DMS79 (cell line): Measurements from ENCODE around the gene HIF1AN.

Source experiments
- DNase-seq: peaks from one replicate; lab custom pipeline; 2025; lab: John Stamatoyannopoulos, UW

Gene HIF1AN

GRCh38 chr10:100535715-100536353, at the start of gene HIF1AN:
HIF1AN (plus strand) TSS chr10:100535943; CDS start chr10:100535959, 16 bp downstream.
- peak; percentile 59 for DNase-seq

- no peak for DNase-seq
Measured at GRCh38 chr10:100487529-100487928, 48.2 kb upstream of the HIF1AN start.

- DNase-seq: no peak
Measured at GRCh38 chr10:100489396-100489795, 46.3 kb upstream of the HIF1AN start.

GRCh38 chr10:100490531-100490930, 45.2 kb upstream of the HIF1AN start:
- no peak for DNase-seq

- DNase-seq: no peak
Measured at GRCh38 chr10:100496567-100496966, 39.2 kb upstream of the HIF1AN start.

- DNase-seq: no peak
Measured at GRCh38 chr10:100498059-100498458, 37.7 kb upstream of the HIF1AN start.

- no peak for DNase-seq
Measured at GRCh38 chr10:100501423-100501822, 34.3 kb upstream of the HIF1AN start.

- DNase-seq: no peak
Measured at GRCh38 chr10:100502926-100503494, 32.7 kb upstream of the HIF1AN start.

GRCh38 chr10:100504096-100504495, 31.6 kb upstream of the HIF1AN start:
- DNase-seq: no peak

- no peak for DNase-seq
Measured at GRCh38 chr10:100505164-100505563, 30.6 kb upstream of the HIF1AN start.

- DNase-seq: no peak
Measured at GRCh38 chr10:100506596-100507356, 29.0 kb upstream of the HIF1AN start.

- no peak for DNase-seq
Measured at GRCh38 chr10:100507357-100507732, 28.4 kb upstream of the HIF1AN start.

- no peak for DNase-seq
Measured at GRCh38 chr10:100508266-100508665, 27.5 kb upstream of the HIF1AN start.

GRCh38 chr10:100508691-100509150, 27.0 kb upstream of the HIF1AN start:
- DNase-seq: no peak

GRCh38 chr10:100509241-100509840, 26.4 kb upstream of the HIF1AN start:
- DNase-seq: no peak

- no peak for DNase-seq
Measured at GRCh38 chr10:100510533-100511308, 25.0 kb upstream of the HIF1AN start.

- no peak for DNase-seq
Measured at GRCh38 chr10:100515612-100516011, 20.1 kb upstream of the HIF1AN start.

- DNase-seq: no peak
Measured at GRCh38 chr10:100516847-100517246, 18.9 kb upstream of the HIF1AN start.

- peak; percentile 25 for DNase-seq
Measured at GRCh38 chr10:100518761-100519241, 16.9 kb upstream of the HIF1AN start.

GRCh38 chr10:100519311-100520051, 16.3 kb upstream of the HIF1AN start, which contains the start of gene SEC31B:
SEC31B (minus strand) TSS chr10:100519861; CDS start chr10:100516952, 2,909 bp downstream.
- DNase-seq: no peak

- DNase-seq: no peak
Measured at GRCh38 chr10:100520811-100521210, 14.9 kb upstream of the HIF1AN start.
